OCI-LY3 (cell line): Measurements from ENCODE around the gene RIN3.

Experiments used
- H2AFZ ChIP-seq: fragments of 200-600, 300-600 bp; shearing (Covaris generic); 2 replicates; pipeline ENCODE4 v1.6.0; 2014; ENCODE audit warnings: antibody characterized with exemption, low read depth, low read length
- H3K27ac ChIP-seq: fragments of 200-600, 300-600 bp; sonication (generic); 2 replicates; pipeline ENCODE4 v1.5.1; 2014; ENCODE audit warnings: mild to moderate bottlenecking, low read length, moderate library complexity, mixed read lengths
- H3K27me3 ChIP-seq: fragments of 200-600, 300-600 bp; sonication (generic); 2 replicates; pipeline ENCODE4 v1.6.1; 2014; ENCODE audit warnings: low read depth, low read length, mixed read lengths
- H3K36me3 ChIP-seq: fragments of 200-600, 300-600 bp; sonication (generic); replicated peaks from 2 replicates; pipeline ENCODE3; 2014; ENCODE audit warnings: low read depth, low read length, mixed read lengths
- H3K4me1 ChIP-seq: fragments of 300-600, 200-600 bp; sonication (generic); 2 replicates; pipeline ENCODE4 v1.6.1; 2014; ENCODE audit warnings: low read length, mixed read lengths
- H3K4me2 ChIP-seq: fragments of 200-600, 300-600 bp; sonication (generic); 2 replicates; pipeline ENCODE4 v1.6.1; 2014; ENCODE audit warnings: low read length, mixed read lengths
- H3K4me3 ChIP-seq: fragments of 300-600, 200-600 bp; sonication (generic); 2 replicates; pipeline ENCODE4 v1.5.1; 2014; ENCODE audit warnings: antibody characterized with exemption, mild to moderate bottlenecking, low read length, moderate library complexity
- H3K79me2 ChIP-seq: fragments of 300-600, 200-600 bp; shearing (Covaris generic); 2 replicates; pipeline ENCODE4 v1.6.1; 2014; ENCODE audit warnings: mild to moderate bottlenecking, low read length, mixed read lengths
- H3K9ac ChIP-seq: fragments of 300-600, 200-600 bp; shearing (Covaris generic); 2 replicates; pipeline ENCODE4 v1.6.0; 2014; ENCODE audit warnings: mild to moderate bottlenecking, low read length, moderate library complexity
- H3K9me3 ChIP-seq: fragments of 200-600, 300-600 bp; shearing (Covaris generic); 2 replicates; pipeline ENCODE4 v1.6.1; 2014; ENCODE audit warnings: low read length, mixed read lengths; ENCODE audit not compliant: insufficient read depth
- H4K20me1 ChIP-seq: fragments of 200-600, 300-600 bp; sonication (generic); 2 replicates; pipeline ENCODE4 v1.6.1; 2016; ENCODE audit warnings: low read length, mixed read lengths; ENCODE audit not compliant: insufficient read depth
- EZH2phosphoT487 ChIP-seq: fragments of 200-600 bp; shearing (Covaris generic); IDR thresholded peaks from 2 replicates; pipeline ENCODE4 v1.6.1; 2018; ENCODE audit warnings: antibody characterized with exemption, mixed run types, low read depth
- TF ChIP-seq, protein P1 (sequence below): fragments of 200-600, 300-600 bp; sonication (generic); IDR thresholded peaks from 2 replicates; pipeline ENCODE4 v1.5.1; 2014; ENCODE audit warnings: antibody characterized with exemption, low read length, low read depth

Gene RIN3

GRCh38 chr14:92503756-92504491, 9.7 kb upstream of the RIN3 start:
- H3K9me3 ChIP-seq: no peaks in the 10 kb centered on the region
- no peak overlapping the region for H3K27ac ChIP-seq
- no peak overlapping the region for H3K4me2 ChIP-seq

DNA sequence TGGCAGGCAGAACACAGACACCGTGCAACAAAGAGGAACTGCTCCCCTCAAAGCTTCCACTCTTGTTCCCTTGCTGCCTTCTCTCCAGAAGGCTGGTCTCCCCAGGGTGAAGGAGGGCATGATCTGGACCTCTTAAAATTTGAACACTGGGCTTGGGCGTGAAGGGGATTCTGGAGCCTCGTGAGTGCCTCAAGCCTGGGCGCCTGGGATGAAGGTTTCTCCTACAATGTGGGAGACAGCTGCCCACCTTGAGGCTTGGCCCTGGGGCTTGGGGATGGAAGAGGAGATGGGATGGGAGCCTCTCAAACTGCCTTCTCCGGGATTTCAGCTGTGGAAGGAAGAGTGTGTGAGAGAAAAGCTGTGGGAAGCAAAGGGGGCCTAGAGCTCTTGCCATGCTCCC, 7.8 kb upstream of the RIN3 start:
- no peaks in the 10 kb centered on the region for H3K79me2 ChIP-seq

More at GRCh38 chr14:92503756-92504491, 9.7 kb upstream of the RIN3 start:
- no peaks in the 10 kb centered on the region for H3K36me3 ChIP-seq
- no peak overlapping the region for H3K4me3 ChIP-seq
- H3K4me1 ChIP-seq: peaks cover 21% of the 10 kb centered on the region
- no peaks in the 10 kb centered on the region for H3K79me2 ChIP-seq
- H3K27me3 ChIP-seq: peaks cover 62% of the 10 kb centered on the region
- H2AFZ ChIP-seq: no peak overlapping the region
- no peaks in the 10 kb centered on the region for H4K20me1 ChIP-seq
- TF ChIP-seq EZH2phosphoT487: no peak
- TF ChIP-seq, protein P1, sequence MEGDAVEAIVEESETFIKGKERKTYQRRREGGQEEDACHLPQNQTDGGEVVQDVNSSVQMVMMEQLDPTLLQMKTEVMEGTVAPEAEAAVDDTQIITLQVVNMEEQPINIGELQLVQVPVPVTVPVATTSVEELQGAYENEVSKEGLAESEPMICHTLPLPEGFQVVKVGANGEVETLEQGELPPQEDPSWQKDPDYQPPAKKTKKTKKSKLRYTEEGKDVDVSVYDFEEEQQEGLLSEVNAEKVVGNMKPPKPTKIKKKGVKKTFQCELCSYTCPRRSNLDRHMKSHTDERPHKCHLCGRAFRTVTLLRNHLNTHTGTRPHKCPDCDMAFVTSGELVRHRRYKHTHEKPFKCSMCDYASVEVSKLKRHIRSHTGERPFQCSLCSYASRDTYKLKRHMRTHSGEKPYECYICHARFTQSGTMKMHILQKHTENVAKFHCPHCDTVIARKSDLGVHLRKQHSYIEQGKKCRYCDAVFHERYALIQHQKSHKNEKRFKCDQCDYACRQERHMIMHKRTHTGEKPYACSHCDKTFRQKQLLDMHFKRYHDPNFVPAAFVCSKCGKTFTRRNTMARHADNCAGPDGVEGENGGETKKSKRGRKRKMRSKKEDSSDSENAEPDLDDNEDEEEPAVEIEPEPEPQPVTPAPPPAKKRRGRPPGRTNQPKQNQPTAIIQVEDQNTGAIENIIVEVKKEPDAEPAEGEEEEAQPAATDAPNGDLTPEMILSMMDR: no peak
- no peak overlapping the region for H3K9ac ChIP-seq

DNA sequence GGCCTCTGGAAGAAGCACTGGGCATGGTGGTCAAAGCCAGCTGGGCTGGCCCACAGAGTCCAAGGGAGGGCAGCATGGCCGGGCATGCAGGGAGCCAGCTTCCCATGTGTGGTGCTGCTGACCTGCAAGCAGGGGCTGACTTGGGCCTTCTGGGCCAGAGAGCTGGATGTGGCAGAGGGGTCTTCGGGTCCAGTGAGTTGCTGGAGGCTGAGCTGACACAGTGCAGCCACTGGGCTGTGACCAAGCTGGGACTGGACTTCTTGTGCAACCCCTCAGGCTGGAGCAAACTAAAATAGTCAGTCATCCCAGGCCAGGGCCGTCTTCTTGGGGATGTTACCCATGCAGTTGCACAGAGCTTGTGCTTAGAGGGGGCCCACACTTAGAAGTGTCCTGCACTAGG, 7.3 kb upstream of the RIN3 start:
- Histone ChIP-seq H3K27me3 (peaks cover 62% of the 10 kb centered on the region), H3K9me3 (no peaks in the 10 kb centered on the region), H3K9ac (no peak overlapping the region), H3K79me2 (no peaks in the 10 kb centered on the region), H4K20me1 (no peaks in the 10 kb centered on the region), H3K4me3 (no peak overlapping the region), H3K36me3 (no peaks in the 10 kb centered on the region), H3K4me1 (peaks cover 21% of the 10 kb centered on the region), H3K27ac (no peak overlapping the region), H2AFZ (no peak overlapping the region), H3K4me2 (peak overlapping the region; percentile 37)
- TF ChIP-seq, protein P1: no peak
- TF ChIP-seq EZH2phosphoT487: no peak

More for the DNA sequence above, 7.8 kb upstream of the RIN3 start:
- no peaks in the 10 kb centered on the region for H3K9me3 ChIP-seq
- no peaks in the 10 kb centered on the region for H4K20me1 ChIP-seq
- H3K4me2 ChIP-seq: no peak overlapping the region
- peaks cover 21% of the 10 kb centered on the region for H3K4me1 ChIP-seq
- H3K27me3 ChIP-seq: peaks cover 59% of the 10 kb centered on the region
- no peak overlapping the region for H3K27ac ChIP-seq
- no peak overlapping the region for H3K9ac ChIP-seq
- H2AFZ ChIP-seq: no peak overlapping the region
- no peak for TF ChIP-seq EZH2phosphoT487
- TF ChIP-seq, protein P1: no peak
- H3K4me3 ChIP-seq: no peak overlapping the region
- H3K36me3 ChIP-seq: no peaks in the 10 kb centered on the region

DNA sequence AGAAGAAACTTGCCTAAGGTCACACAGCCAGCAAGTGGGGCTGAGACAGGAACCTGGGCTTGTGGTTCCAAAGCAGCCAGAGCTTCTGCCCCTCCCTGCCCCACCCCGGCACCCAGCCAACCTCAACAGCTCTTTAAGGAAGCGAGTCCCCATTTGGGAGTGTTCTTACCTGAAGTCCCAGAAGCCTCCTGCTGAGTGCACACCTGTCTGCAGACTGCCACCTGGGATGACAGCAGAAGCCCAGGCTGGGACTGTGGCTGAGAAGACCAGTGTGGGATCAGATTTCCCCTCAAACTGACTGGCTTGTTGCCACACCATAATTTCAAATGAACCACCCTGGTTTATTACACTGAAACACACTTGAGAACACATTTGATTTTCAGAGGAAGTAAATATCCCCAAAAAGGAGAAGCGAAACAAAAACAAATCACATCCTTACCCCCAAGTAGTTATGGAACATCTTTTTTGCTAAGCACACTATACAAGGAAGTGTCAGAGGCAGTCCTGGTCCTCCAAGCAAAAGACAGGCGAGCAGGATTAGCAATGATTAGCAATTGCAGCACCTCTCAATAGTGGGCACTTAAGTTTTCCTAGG, 6.3 kb upstream of the RIN3 start:
- H3K9me3 ChIP-seq: no peaks in the 10 kb centered on the region
- H3K9ac ChIP-seq: no peak overlapping the region
- H3K4me2 ChIP-seq: peak overlapping the region; percentile 37
- H3K36me3 ChIP-seq: no peaks in the 10 kb centered on the region
- no peak overlapping the region for H2AFZ ChIP-seq
- no peaks in the 10 kb centered on the region for H3K79me2 ChIP-seq
- no peaks in the 10 kb centered on the region for H4K20me1 ChIP-seq
- H3K27me3 ChIP-seq: peaks cover 53% of the 10 kb centered on the region
- 0 out of 2 replicates have a peak overlapping the region, but pooled peaks have one; percentile 10 for H3K4me3 ChIP-seq
- TF ChIP-seq, protein P1: no peak
- TF ChIP-seq EZH2phosphoT487: no peak
- peaks cover 21% of the 10 kb centered on the region for H3K4me1 ChIP-seq
- H3K27ac ChIP-seq: no peak overlapping the region
